Omental fat pad (tissue), 4 donors: ENCODE measurements around the gene EPB41L4A. TPM values are rescaled to one million over a fixed set of nuclear protein-coding genes. Genes with fewer than 3 reads are reported as not detected.
"Not testable (repeated sequence)": the region's sequence is repeated elsewhere in the genome, so short reads cannot be mapped to it uniquely, and the experiment has no call there.

Experiments used
- ATAC-seq: fragments of 150-250 bp; one replicate; pipeline ENCODE4 v1.9.1; 2016; ENCODE audit warnings: mild to moderate bottlenecking, moderate library complexity; ENCODE audit not compliant: low FRiP score
- DNase-seq: peaks from one replicate; pipeline ENCODE4 v3.0.0-alpha.2; 2019; ENCODE audit warnings: low spot score
- total RNA-seq, 4 donors: library from RNA; depleted of rRNA; stranded (reverse); fragments of >200 nt; gene quantifications; one replicate each; pipeline ENCODE4 v1.1.0, GENCODE V29; 2016
- TF ChIP-seq, protein P1 (sequence below), 3 donors: fragments of 450-650 bp; IDR thresholded peaks; one replicate each; pipeline ENCODE4 v1.5.1; 2016 to 2017; ENCODE audit warnings: antibody characterized with exemption in 3 of 3, mild to moderate bottlenecking in 3 of 3, moderate library complexity in 2 of 3

The EPB41L4A gene
- total RNA-seq, 4 donors from 2014 or later: 17.8 to 64.3 (median 22.0) TPM

DNA sequence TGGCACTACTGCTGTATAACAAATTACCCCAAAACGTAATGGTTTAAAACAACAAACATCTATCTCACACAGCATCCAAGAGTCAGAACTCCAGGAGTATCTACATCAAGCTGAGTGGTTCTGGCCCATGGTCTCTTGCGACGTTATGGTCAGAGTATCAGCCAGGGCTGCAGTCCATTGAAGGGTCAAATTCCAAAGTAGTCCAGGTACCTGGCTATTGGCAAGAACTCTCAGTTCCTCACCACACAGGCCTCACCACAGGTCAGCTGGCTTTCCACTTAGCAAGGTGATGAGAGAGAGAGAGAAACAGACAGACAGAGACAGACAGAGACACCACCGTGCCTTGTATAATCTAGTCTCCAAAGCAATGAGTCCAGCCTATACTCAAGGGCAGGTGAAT, 22.6 kb downstream of the EPB41L4A start:
- ATAC-seq: no peak
- no peak for DNase-seq
- TF ChIP-seq, protein P1, sequence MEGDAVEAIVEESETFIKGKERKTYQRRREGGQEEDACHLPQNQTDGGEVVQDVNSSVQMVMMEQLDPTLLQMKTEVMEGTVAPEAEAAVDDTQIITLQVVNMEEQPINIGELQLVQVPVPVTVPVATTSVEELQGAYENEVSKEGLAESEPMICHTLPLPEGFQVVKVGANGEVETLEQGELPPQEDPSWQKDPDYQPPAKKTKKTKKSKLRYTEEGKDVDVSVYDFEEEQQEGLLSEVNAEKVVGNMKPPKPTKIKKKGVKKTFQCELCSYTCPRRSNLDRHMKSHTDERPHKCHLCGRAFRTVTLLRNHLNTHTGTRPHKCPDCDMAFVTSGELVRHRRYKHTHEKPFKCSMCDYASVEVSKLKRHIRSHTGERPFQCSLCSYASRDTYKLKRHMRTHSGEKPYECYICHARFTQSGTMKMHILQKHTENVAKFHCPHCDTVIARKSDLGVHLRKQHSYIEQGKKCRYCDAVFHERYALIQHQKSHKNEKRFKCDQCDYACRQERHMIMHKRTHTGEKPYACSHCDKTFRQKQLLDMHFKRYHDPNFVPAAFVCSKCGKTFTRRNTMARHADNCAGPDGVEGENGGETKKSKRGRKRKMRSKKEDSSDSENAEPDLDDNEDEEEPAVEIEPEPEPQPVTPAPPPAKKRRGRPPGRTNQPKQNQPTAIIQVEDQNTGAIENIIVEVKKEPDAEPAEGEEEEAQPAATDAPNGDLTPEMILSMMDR (IDR thresholded peaks at IDR 0.05): no peak

DNA sequence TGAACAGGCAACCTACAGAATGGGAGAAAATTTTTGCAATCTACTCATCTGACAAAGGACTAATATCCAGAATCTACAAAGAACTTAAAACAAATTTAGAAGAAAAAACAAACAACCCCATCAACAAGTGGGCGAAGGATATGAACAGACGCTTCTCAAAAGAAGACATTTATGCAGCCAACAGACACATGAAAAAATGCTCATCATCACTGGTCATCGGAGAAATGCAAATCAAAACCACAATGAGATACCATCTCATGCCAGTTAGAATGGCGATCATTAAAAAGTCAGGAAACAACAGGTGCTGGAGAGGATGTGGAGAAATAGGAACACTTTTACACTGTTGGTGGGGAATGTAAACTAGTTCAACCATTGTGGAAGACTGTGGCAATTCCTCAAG, 23.8 kb downstream of the EPB41L4A start:
- ATAC-seq, DNase-seq: not testable (repeated sequence)

DNA sequence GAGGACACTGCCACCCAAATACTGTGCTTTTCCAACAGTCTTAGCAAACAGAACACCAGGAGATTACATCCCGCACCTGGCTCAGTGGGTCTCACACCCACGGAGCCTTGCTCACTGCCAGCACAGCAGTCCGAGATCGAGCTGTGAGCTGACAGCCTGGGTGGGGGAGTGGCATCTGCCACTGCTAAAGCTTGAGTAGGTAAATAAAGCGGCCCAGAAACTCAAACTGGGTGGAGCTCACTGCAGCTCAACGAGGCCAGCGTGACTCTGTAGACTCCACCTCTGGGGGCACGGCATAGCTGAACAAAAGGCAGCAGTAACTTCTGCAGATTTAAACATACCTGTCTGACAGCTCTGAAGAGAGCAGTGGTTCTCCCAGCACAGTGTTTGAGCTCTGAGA, 28.8 kb downstream of the EPB41L4A start:
- TF ChIP-seq, protein P1 (IDR thresholded peaks at IDR 0.05): no peak
- ATAC-seq (peak; percentile 41), DNase-seq (no peak)

DNA sequence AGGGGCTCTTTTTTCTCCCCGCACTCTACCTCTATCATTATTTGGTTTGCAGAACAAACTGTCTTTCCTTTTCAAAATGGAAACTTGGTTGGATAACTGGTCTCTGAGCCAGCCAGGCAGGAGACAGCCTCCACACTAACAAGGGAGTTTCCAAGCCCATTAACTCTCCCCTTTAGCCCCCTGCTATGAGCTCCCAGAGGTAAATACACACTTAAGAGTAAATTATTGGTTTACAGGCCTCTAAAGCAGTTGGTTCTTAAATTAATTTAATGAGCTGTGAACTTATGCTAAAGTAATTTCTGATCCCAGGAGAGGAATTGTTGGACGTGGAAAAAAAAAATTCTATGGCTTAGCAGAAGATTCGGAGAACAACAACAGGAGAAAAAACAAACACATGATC, 30.3 kb downstream of the EPB41L4A start:
- ATAC-seq: no peak
- TF ChIP-seq, protein P1 (IDR thresholded peaks at IDR 0.05): no peak

DNA sequence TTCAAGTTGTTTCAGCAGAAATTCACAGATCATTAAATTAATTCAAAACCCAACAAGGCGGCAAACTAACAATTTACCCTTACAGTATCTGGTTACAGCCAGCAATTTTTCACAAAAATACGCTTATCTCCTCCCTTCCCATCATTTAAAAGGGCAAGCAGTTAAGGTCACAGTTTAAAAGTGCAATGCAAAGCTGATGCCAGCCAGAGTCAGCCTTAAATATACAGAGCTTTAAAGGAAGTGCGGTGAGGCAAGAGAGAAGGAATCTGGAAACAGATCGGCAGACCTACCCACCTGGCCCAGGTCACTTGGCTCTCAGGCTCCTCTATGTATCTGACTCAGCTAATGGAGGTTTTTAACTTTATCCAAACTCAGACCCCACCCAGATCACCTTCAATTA, 31.0 kb downstream of the EPB41L4A start:
- TF ChIP-seq, protein P1 (IDR thresholded peaks at IDR 0.05): no peak
- DNase-seq (no peak), ATAC-seq (peak; percentile 57)

More for the DNA sequence above, 30.3 kb downstream of the EPB41L4A start:
- DNase-seq: no peak

DNA sequence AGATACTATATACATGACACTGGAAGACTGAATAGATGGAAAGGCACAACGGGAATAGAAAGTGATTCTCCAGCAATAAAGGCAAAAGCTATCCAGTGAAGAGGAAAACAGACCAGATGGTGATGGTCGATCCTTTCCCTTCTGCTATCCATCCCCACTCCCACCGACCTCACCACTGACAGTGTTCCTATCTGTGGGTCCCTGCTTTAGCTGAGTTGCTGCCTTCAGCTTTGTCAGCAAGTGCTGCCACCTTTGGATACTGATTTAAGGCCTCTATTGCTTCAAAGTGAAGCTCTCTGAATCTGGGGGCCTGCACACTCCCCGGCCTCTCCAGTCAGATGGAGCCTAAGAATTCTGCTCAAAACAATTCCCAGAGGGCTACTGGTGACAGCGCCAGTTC, 32.3 kb downstream of the EPB41L4A start:
- TF ChIP-seq, protein P1 (IDR thresholded peaks at IDR 0.05): no peak
- no peak for DNase-seq
- no peak for ATAC-seq

DNA sequence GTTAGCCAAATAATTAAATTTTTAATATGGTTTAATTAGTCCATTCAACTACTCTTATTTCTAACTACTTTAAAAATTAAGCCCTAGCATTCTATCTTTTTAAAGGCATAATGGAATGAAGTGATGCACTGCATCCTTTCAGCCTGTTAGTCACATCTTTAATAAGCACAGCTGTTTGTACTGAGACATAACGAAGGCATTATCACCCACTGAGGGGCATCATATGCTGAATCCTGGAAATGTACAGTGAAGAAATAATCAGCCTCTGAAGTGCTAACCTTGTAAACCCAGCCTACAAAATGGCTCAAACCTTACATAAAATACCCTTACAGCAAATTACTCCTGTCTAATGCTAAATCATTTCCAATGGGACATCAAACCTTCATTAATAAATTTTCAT, 33.1 kb downstream of the EPB41L4A start:
- ATAC-seq: no peak
- TF ChIP-seq, protein P1 (IDR thresholded peaks at IDR 0.05): no peak
- no peak for DNase-seq

DNA sequence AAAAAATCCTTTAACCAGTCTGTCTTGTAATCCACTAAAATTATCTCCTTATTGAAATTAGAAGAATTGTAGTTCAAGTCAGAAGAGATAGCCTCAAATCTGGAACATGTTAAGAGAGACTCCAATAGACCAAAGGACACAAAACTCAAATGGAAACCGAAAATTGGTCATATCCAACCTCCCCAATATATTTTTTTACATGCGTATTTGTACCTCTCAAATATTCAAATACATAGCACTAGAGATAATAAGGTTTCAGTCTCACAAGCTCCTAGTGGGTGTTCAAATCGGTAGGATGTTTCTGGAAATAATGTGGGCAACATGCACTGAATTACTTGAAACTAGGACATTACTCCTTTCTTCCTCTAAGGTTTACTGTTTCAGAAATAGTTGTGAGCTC, 33.5 kb downstream of the EPB41L4A start:
- TF ChIP-seq, protein P1 (IDR thresholded peaks at IDR 0.05): no peak
- DNase-seq: no peak
- no peak for ATAC-seq
